H1 (cell line): Measurements from ENCODE around the gene C19orf12. TPM values are rescaled to one million over a fixed set of nuclear protein-coding genes. Genes with fewer than 3 reads are reported as not detected.

Source experiments
- CTCF ChIA-PET: fragments of 300-600 bp; sonication (Branson Sonifier 250); formaldehyde crosslinking; loops from one replicate; lab custom pipeline; 2021; ENCODE audit not compliant: partially characterized antibody; lab: Charles Lee
- POLR2A ChIA-PET: fragments of 300-600 bp; sonication (Branson Sonifier 250); formaldehyde crosslinking; loops from one replicate; lab custom pipeline; 2021; ENCODE audit warnings: inconsistent platforms; ENCODE audit not compliant: partially characterized antibody; lab: Charles Lee
- DNase-seq, 2 experiments: peaks; one replicate each; pipeline versions ENCODE4 v3.0.0 to v3.0.0-alpha.2; 2010 to 2022; ENCODE audit warnings: low spot score in 2 of 2, low read depth in 1 of 2, mixed read lengths in 1 of 2
- FAIRE-seq: peaks from 2 replicates; lab custom pipeline; 2011; peaks lifted over from hg19 to GRCh38; lab: Jason Lieb, UNC
- H2AFZ ChIP-seq: 2 replicates; pipeline ENCODE4 v1.8.1; 2012; ENCODE audit warnings: low read length, inconsistent platforms
- H2AK5ac ChIP-seq: 2 replicates; pipeline ENCODE4 v1.6.1; 2013; ENCODE audit warnings: low read depth, low read length
- H2BK120ac ChIP-seq: replicated peaks from 2 replicates; pipeline ENCODE3; 2013; ENCODE audit warnings: low read depth, low read length, inconsistent platforms
- H2BK12ac ChIP-seq: 2 replicates; pipeline ENCODE4 v1.6.1; 2013; ENCODE audit warnings: low read depth, low read length
- H2BK15ac ChIP-seq: 2 replicates; pipeline ENCODE4 v1.6.1; 2013; ENCODE audit warnings: low read length
- H2BK20ac ChIP-seq: 2 replicates; pipeline ENCODE4 v1.6.1; 2013; ENCODE audit warnings: low read length
- H2BK5ac ChIP-seq: 2 replicates; pipeline ENCODE4 v1.6.1; 2013; ENCODE audit warnings: low read depth, low read length
- H3K14ac ChIP-seq: 2 replicates; pipeline ENCODE4 v1.6.1; 2013; ENCODE audit warnings: inconsistent platforms; ENCODE audit not compliant: insufficient read length
- H3K18ac ChIP-seq: 2 replicates; pipeline ENCODE4 v1.6.1; 2013; ENCODE audit warnings: low read length; ENCODE audit errors: extremely low read depth
- H3K23ac ChIP-seq: 2 replicates; pipeline ENCODE4 v1.6.1; 2013; ENCODE audit warnings: inconsistent platforms; ENCODE audit not compliant: insufficient read length
- H3K23me2 ChIP-seq: 2 replicates; pipeline ENCODE4 v1.6.1; 2013; ENCODE audit warnings: low read depth, low read length
- H3K27ac ChIP-seq: 2 replicates; pipeline ENCODE4 v1.6.1; 2011; ENCODE audit warnings: low read depth, low read length, inconsistent platforms
- H3K27me3 ChIP-seq, 4 experiments: replicated peaks in 1 of 4; 1 replicate in 1 of 4; 2 replicates in 3 of 4; pipeline versions ENCODE4 v1.6.1 to v1.8.1; 2011 to 2013; ENCODE audit warnings: low read length in 3 of 4, mild to moderate bottlenecking in 3 of 4, inconsistent platforms in 2 of 4, mixed read lengths in 2 of 4, moderate library complexity in 1 of 4; ENCODE audit not compliant: control insufficient read depth in 3 of 4, insufficient read depth in 3 of 4; ENCODE audit errors: extremely low read depth in 1 of 4
- H3K36me3 ChIP-seq, 4 experiments: 2 replicates each; pipeline versions ENCODE4 v1.6.1 to v1.8.1; 2011 to 2013; ENCODE audit warnings: mild to moderate bottlenecking in 4 of 4, low read length in 3 of 4, moderate library complexity in 2 of 4, control low read depth in 1 of 4, inconsistent platforms in 1 of 4; ENCODE audit not compliant: insufficient read depth in 4 of 4, control insufficient read depth in 2 of 4
- H3K4ac ChIP-seq: replicated peaks from 2 replicates; pipeline ENCODE3; 2013; ENCODE audit warnings: low read length, low read depth, mixed read lengths, inconsistent platforms; ENCODE audit not compliant: insufficient read length
- H3K4me1 ChIP-seq, 4 experiments: replicated peaks in 1 of 4; 1 replicate in 1 of 4; 2 replicates in 3 of 4; pipeline versions ENCODE4 v1.6.1 to v1.8.1; 2011 to 2013; ENCODE audit warnings: low read length in 3 of 4, inconsistent platforms in 2 of 4, mixed read lengths in 1 of 4; ENCODE audit not compliant: insufficient read depth in 4 of 4, control insufficient read depth in 3 of 4
- H3K4me2 ChIP-seq, 2 experiments: 2 replicates each; pipeline versions ENCODE4 v1.6.1 to v1.8.1; 2011 to 2013; ENCODE audit warnings: low read depth in 2 of 2, low read length in 2 of 2, control low read depth in 1 of 2, inconsistent platforms in 1 of 2, mild to moderate bottlenecking in 1 of 2; ENCODE audit not compliant: insufficient read depth in 1 of 2
- H3K4me3 ChIP-seq, 4 experiments: fragments of 200-600, 300-600 bp in 1 of 4; sonication (generic), shearing (Covaris generic), sonication (Bioruptor Twin) in 1 of 4; 2 replicates each; pipeline versions ENCODE4 v1.5.1 to v1.8.1; 2011 to 2016; ENCODE audit warnings: low read length in 4 of 4, low read depth in 3 of 4, control low read depth in 2 of 4, inconsistent platforms in 2 of 4, mild to moderate bottlenecking in 2 of 4, mixed read lengths in 1 of 4, moderate library complexity in 1 of 4; ENCODE audit not compliant: insufficient read depth in 2 of 4; ENCODE audit errors: extremely low read depth in 1 of 4
- H3K56ac ChIP-seq: replicated peaks from 2 replicates; pipeline ENCODE3; 2013; ENCODE audit warnings: low read depth, mild to moderate bottlenecking, mixed read lengths, low read length, inconsistent platforms; ENCODE audit not compliant: insufficient read length
- H3K79me1 ChIP-seq: 2 replicates; pipeline ENCODE4 v1.6.1; 2013; ENCODE audit warnings: low read depth, low read length, control low read depth
- H3K79me2 ChIP-seq, 2 experiments: 2 replicates each; pipeline versions ENCODE4 v1.6.1 to v1.8.1; 2012 to 2013; ENCODE audit warnings: low read length in 2 of 2, mild to moderate bottlenecking in 2 of 2, inconsistent platforms in 1 of 2; ENCODE audit not compliant: insufficient read depth in 2 of 2, control insufficient read depth in 1 of 2
- H3K9ac ChIP-seq, 4 experiments: replicated peaks in 1 of 4; 1 replicate in 1 of 4; 2 replicates in 3 of 4; pipeline versions ENCODE4 v1.6.1 to v1.8.1; 2011 to 2013; ENCODE audit warnings: low read depth in 3 of 4, low read length in 3 of 4, control low read depth in 2 of 4, mild to moderate bottlenecking in 2 of 4, moderate library complexity in 2 of 4, inconsistent platforms in 1 of 4; ENCODE audit errors: extremely low read depth in 1 of 4
- H3K9me3 ChIP-seq, 2 experiments: 2 replicates each; pipeline versions ENCODE4 v1.6.1 to v1.8.1; 2012 to 2013; ENCODE audit warnings: mild to moderate bottlenecking in 2 of 2, moderate library complexity in 2 of 2, control low read depth in 1 of 2, inconsistent platforms in 1 of 2, low read depth in 1 of 2, low read length in 1 of 2, mixed read lengths in 1 of 2; ENCODE audit not compliant: insufficient read depth in 2 of 2
- H4K20me1 ChIP-seq, 2 experiments: replicated peaks in 1 of 2; 2 replicates each; pipeline versions ENCODE3 to v1.8.1; 2011 to 2013; ENCODE audit warnings: inconsistent platforms in 2 of 2, low read length in 2 of 2, mild to moderate bottlenecking in 1 of 2; ENCODE audit not compliant: insufficient read depth in 2 of 2, control insufficient read depth in 1 of 2
- H4K5ac ChIP-seq: 2 replicates; pipeline ENCODE4 v1.6.1; 2013; ENCODE audit warnings: low read length, low read depth, mixed read lengths, inconsistent platforms; ENCODE audit not compliant: insufficient read length
- H4K8ac ChIP-seq: 2 replicates; pipeline ENCODE4 v1.8.0; 2013; ENCODE audit warnings: mild to moderate bottlenecking, moderate library complexity, low read length, inconsistent platforms; ENCODE audit not compliant: insufficient read depth; ENCODE audit errors: extremely low read depth
- H4K91ac ChIP-seq: replicated peaks from 2 replicates; pipeline ENCODE3; 2013; ENCODE audit warnings: low read length, mixed read lengths, inconsistent platforms; ENCODE audit not compliant: insufficient read length
- BRCA1 ChIP-seq: IDR thresholded peaks from 2 replicates; pipeline ENCODE4 v1.6.1; 2012; ENCODE audit warnings: low read depth, low read length, improper control_type of control experiment
- CEBPB ChIP-seq: IDR thresholded peaks from 2 replicates; pipeline ENCODE4 v1.6.1; 2012; ENCODE audit warnings: low read depth, low read length
- CHD1 ChIP-seq: IDR thresholded peaks from 2 replicates; pipeline ENCODE4 v1.6.1; 2012; ENCODE audit warnings: low read depth, low read length, improper control_type of control experiment
- GABPA ChIP-seq: IDR thresholded peaks from 2 replicates; pipeline ENCODE4 v1.6.1; 2011; ENCODE audit warnings: mild to moderate bottlenecking, low read length, moderate library complexity, borderline replicate concordance; ENCODE audit not compliant: insufficient read depth
- RAD21 ChIP-seq, 2 experiments: IDR thresholded peaks in 1 of 2; conservative IDR thresholded peaks in 1 of 2; 2 replicates each; pipeline ENCODE4 v1.6.1; 2011; ENCODE audit warnings: low read depth in 2 of 2, low read length in 2 of 2, improper control_type of control experiment in 1 of 2, inconsistent platforms in 1 of 2, mild to moderate bottlenecking in 1 of 2, moderate library complexity in 1 of 2
- RFX5 ChIP-seq: IDR thresholded peaks from 2 replicates; pipeline ENCODE4 v1.6.1; 2011; ENCODE audit warnings: low read depth, low read length, improper control_type of control experiment, borderline replicate concordance
- SAP30 ChIP-seq: fragments of 300-600 bp; sonication (generic); IDR thresholded peaks from 2 replicates; pipeline ENCODE4 v1.7.1; 2012; ENCODE audit warnings: low read length, moderate library complexity, mild to moderate bottlenecking, inconsistent platforms; ENCODE audit not compliant: insufficient read depth, insufficient replicate concordance
- SRF ChIP-seq: IDR thresholded peaks from 2 replicates; pipeline ENCODE4 v1.6.1; 2011; ENCODE audit warnings: mild to moderate bottlenecking, low read depth, low read length, moderate library complexity
- TEAD4 ChIP-seq: IDR thresholded peaks from 2 replicates; pipeline ENCODE4 v1.6.1; 2012; ENCODE audit warnings: low read depth, low read length, inconsistent platforms, mixed read lengths
- ZNF274 ChIP-seq: IDR thresholded peaks from 2 replicates; pipeline ENCODE4 v1.7.0; 2012; ENCODE audit warnings: low read length, borderline replicate concordance; ENCODE audit errors: extremely low read depth
- WGBS, 2 experiments: shearing (Covaris generic) in 1 of 2; methylation state at CpG; one replicate each; pipeline versions ENCODE4 v1.1.6 to v1.1.7; 2013 to 2015; ENCODE audit warnings: low lambda C conversion rate in 2 of 2, mixed read lengths in 2 of 2, inconsistent platforms in 1 of 2, low coverage in 1 of 2, missing lambda C conversion rate in 1 of 2; ENCODE audit not compliant: insufficient replicate concordance in 2 of 2, insufficient coverage in 1 of 2, insufficient read length in 1 of 2; ENCODE audit errors: extremely low coverage in 1 of 2, missing lambda C conversion rate in 1 of 2; 5-methylcytosine and 5-hydroxymethylcytosine counted together
- polyA plus RNA-seq, 7 experiments: library from polyadenylated mRNA; depleted of rRNA in 3 of 7; stranded (reverse) in 5 of 7; unstranded in 2 of 7; fragments of >200 nt in 5 of 7; fragments of 200-250 nt in 2 of 7; gene quantifications; 1 replicate in 5 of 7; 2 replicates in 1 of 7; 4 replicates in 1 of 7; pipeline versions ENCODE4 v1.2.1 to v1.2.3, GENCODE V29; 2011 to 2013; ENCODE audit warnings: missing spikeins in 2 of 7, mixed read lengths in 2 of 7
- total RNA-seq: library from RNA; stranded (reverse); fragmentation: NEBNext Ultra II Directional; extraction: Animal tissue kit (Norgen Biotek cat#: 25700); gene quantifications from 2 replicates; pipeline ENCODE4 v1.2.1, GENCODE V29; 2021
- TF ChIP-seq, protein P1 (sequence below): IDR thresholded peaks from 2 replicates; pipeline ENCODE4 v1.6.1; 2012; ENCODE audit warnings: inconsistent platforms
- TF ChIP-seq, protein P2 (sequence below): IDR thresholded peaks from 2 replicates; pipeline ENCODE4 v1.6.1; 2011; ENCODE audit warnings: low read depth, mild to moderate bottlenecking, low read length; ENCODE audit not compliant: insufficient read depth

C19orf12 gene
- total and polyA plus RNA-seq, 2 of the 8 experiments (the other 6 are each of a cell fraction or from before 2014, with no cell fraction given) = 10.7 to 11.9 TPM

DNA sequence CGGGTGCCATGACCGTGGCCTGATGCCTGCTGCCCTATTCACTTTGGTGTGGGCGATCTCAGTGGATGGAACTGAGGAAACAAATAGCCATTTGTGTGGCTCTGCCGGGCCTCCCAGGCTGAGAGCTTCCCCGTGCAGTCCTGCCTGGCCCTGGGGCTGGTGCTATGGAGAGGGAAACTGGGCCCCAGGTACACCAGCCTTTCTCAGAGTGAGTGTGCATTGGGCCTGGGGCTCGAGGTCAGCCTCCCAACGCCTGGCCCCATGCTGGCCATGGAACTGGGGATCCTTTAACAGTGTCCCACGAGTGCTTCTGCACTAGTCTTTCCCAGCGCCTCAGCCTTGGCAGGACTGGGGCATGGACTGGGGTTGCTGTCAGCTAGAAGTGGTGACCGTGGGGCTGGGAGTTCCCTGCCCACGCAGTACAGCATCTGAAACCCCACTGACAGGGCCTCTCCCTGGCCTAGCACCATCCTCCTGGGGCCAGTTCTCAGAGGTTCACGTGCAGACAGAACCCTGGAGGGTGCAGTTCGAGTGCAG is 39.3 kb downstream of the C19orf12 start:
- no peak overlapping the region for H3K14ac ChIP-seq
- no peak overlapping the region for H3K4ac ChIP-seq
- FAIRE-seq (no peak), DNase-seq (no peak)
- H3K27ac ChIP-seq = no peak overlapping the region
- no peak overlapping the region for H3K4me3 ChIP-seq
- no peak overlapping the region for H2AFZ ChIP-seq
- H3K9me3 ChIP-seq = no peaks in the 10 kb centered on the region
- peaks cover 0 to 16% (median 3%) of the 10 kb centered on the region in 4 experiments; a peak in 5 of 8 replicates for H3K36me3 ChIP-seq
- no peaks in the 10 kb centered on the region; a peak in 1 of 7 replicates for H3K4me1 ChIP-seq
- no peaks in the 10 kb centered on the region for H3K23me2 ChIP-seq
- no peak overlapping the region for H2AK5ac ChIP-seq
- H2BK15ac ChIP-seq = no peak overlapping the region
- peaks cover 3 to 10% of the 10 kb centered on the region in 2 experiments for H4K20me1 ChIP-seq
- no peak overlapping the region for H3K9ac ChIP-seq
- H3K56ac ChIP-seq = no peak overlapping the region
- H3K18ac ChIP-seq = no peak overlapping the region
- WGBS, 2 experiments = 88% methylated on average over 12 of the region's 13 CpGs; no CpG with 5 or more reads in 1 of the 2 experiments
- no peak overlapping the region for H3K4me2 ChIP-seq
- peaks cover 8% of the 10 kb centered on the region; the same call in 1 of the 2 replicates for H3K79me1 ChIP-seq
- H3K27me3 ChIP-seq = no peaks in the 10 kb centered on the region
- H2BK20ac ChIP-seq = no peak overlapping the region
- ChIA-PET POLR2A (interaction anchor here (2.7 kb wide), 1 partner anchor 9 kb away, joined by 13 read pairs; no protein-coding TSS in a partner anchor), CTCF (interaction anchor here (7.8 kb wide), 1 partner anchor 65 kb away, joined by 46 read pairs; no protein-coding TSS in a partner anchor)
- peaks cover 0 to 16% of the 10 kb centered on the region in 2 experiments; a peak in 1 of 4 replicates for H3K79me2 ChIP-seq
- H2BK12ac ChIP-seq = no peak overlapping the region
- H4K91ac ChIP-seq = no peak overlapping the region
- no peak overlapping the region for H4K5ac ChIP-seq
- no peak overlapping the region for H2BK120ac ChIP-seq
- no peak overlapping the region for H4K8ac ChIP-seq
- H3K23ac ChIP-seq = no peak overlapping the region
- H2BK5ac ChIP-seq = no peak overlapping the region
- TF ChIP-seq RFX5 = no peak
- no peak for TF ChIP-seq ZNF274
- TF ChIP-seq GABPA = no peak
- no peak for TF ChIP-seq SAP30
- no peak for TF ChIP-seq TEAD4
- no peak for TF ChIP-seq CEBPB
- no peak for TF ChIP-seq RAD21 (IDR thresholded peaks at IDR 0.05 in 1 of 2, conservative IDR thresholded peaks at IDR 0.05 in 1 of 2; ENCODE audit: low read depth in 2 of 2, low read length in 2 of 2)
- TF ChIP-seq SRF = no peak
- no peak for TF ChIP-seq BRCA1
- TF ChIP-seq, protein P1, sequence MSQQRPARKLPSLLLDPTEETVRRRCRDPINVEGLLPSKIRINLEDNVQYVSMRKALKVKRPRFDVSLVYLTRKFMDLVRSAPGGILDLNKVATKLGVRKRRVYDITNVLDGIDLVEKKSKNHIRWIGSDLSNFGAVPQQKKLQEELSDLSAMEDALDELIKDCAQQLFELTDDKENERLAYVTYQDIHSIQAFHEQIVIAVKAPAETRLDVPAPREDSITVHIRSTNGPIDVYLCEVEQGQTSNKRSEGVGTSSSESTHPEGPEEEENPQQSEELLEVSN = no peak
- TF ChIP-seq, protein P2, sequence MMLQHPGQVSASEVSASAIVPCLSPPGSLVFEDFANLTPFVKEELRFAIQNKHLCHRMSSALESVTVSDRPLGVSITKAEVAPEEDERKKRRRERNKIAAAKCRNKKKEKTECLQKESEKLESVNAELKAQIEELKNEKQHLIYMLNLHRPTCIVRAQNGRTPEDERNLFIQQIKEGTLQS = no peak
- no peak for TF ChIP-seq CHD1
